Measurements from ENCODE around the gene CCNY.

Gene CCNY

DNA sequence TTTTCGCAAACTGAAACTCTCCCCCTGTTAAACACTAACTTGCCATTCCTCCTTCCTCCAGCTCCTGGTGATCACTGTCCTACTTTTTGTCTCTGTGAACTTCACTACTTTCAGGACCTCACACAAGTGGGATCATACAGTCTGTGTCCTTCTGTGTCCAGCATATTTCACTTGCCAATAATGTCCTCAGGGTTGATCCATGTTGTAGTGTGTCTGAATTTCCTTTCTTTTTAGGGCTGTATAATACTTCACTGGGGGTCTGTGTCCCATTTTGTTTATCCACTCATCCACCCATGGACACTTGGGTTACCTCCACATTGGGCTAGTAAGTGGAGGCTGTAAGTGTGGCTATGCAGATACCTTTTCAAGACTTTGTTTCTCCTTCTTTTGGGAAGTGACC lies 226.1 kb downstream of the CCNY start:
- no peak for DNase-seq (ENCODE audit: low read depth)

DNA sequence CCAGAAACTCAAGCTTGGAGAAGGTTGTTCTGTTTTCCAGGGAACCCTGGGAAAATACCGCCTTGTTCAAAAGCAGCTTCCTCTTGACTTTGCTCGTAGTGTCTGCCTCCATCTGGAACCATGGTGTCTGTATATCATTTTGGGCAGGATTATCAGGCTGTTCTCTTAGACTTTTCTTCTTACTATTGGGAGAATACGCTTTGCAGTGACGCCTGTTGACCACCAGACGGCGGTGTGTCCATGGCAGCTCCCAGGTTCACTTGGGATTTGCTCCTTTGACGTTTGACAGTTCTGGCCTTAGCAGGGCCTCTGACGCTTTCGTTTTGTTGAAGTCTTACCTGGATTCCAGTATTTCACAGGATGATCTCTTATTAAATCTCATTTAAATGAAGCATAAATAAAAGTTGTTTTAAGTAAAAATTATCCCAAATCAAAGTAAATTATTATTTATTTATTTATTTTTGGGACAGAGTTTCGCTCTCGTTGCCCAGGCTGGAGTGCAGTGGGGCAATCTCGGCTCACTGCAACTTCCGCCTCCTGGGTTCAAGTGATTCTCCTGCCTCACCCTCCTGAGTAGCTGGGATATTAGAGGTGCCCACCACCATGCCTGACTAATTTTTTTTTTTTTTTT lies 227.1 kb downstream of the CCNY start:
- DNase-seq (ENCODE audit: low read depth), result no peak

DNA sequence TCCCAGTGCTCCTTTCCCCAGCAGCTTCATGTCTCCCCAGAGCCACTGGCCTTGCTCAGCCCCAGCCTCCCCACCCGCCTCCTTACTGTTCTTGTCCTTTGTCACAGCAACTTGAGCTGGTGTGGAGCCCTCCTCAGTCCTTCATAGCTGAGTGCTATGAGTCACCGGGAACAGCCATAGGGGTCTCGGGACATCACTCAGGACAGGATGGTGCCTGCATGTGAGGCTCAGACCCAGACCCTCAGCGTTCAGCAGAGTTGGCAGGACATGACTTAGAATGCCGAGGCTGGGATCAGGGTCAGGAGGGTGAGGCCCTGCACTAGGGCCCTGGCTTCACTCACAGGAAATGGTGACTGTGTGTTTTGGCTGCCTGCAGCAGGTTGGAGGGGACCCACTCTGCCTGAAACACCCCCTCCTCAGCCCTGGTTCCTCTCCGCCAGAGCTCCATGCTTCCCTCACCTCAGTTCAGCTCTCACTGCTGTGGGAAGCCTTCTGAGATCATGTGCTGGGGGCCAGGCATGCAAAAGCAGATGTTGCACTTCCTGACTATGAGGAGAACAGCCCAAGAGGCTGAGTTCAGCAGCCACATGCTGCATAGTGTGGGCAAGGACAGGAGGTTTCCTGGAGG lies 228.1 kb downstream of the CCNY start:
- no peak for DNase-seq (ENCODE audit: low read depth)

DNA sequence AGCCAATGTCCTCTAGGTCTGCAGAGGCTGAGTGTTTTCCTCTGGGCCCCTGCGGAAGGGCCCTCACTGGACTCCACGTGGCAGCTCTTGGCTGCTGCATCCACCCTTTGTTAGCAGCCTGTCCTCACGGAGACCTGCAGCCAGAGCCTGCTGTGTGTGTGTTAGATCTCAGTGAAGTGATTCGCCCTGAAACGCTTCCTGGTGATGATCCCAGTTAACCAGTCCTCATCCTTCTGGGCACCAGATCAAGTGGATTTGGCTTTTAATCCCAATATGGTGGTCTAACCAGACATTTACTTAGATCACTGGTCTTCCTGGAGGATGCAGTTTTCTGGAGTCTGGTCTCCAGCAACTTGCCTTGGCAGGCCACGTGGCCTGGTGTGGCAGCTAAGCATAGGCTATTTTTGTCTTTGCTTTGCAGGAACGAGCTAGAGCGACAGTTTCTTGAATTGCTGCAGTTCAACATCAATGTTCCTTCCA lies 229.3 kb downstream of the CCNY start:
- DNase-seq (ENCODE audit: low read depth), result no peak

DNA sequence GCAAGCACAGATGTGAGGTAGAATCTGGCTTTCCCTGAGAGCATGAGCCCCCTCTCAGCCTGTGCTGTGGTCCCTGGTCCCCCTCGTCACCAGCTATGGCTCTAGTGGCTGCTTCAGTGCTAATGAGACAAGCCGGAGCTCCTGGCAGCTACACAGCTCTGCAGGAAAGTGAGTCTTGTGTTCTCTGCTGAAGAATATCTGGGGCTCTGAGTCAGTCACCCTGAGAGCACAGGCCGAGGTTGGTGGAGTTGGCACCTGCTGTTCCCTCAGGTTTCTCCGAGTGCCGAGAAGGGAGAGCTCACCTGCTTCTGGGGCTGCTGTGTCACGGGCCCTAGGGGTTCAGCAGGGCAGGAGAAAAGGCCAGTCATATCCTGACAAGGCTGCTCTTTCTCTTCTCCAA lies 231.6 kb downstream of the CCNY start:
- DNase-seq (ENCODE audit: low read depth), result no peak

DNA sequence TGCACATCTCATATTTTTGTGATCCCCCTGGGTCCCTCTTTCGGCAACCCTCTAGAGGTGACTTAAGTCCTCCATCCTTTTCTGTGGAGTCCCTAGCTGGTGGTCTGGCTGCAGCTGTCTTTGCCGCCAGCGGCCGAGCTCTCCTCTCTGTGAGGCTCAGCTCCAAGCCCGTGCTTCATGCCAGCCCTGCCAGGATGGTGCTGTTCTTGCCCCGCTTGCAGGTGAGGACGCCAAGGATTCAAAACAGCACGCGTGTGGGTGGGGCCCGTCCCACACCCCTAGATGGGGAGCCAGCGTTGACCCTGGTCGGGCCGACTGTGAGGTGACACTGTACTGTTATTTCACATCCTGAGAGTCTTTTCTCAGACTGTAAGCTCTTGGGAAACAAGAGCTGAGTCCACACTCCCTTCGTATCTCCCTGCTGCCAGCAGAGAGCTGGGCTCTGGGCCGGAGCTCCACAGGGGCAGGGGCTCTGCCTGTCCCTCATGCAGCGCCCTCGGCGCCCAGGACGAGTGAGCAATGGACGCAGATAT lies 232.2 kb downstream of the CCNY start:
- DNase-seq (ENCODE audit: low read depth), result no peak

DNA sequence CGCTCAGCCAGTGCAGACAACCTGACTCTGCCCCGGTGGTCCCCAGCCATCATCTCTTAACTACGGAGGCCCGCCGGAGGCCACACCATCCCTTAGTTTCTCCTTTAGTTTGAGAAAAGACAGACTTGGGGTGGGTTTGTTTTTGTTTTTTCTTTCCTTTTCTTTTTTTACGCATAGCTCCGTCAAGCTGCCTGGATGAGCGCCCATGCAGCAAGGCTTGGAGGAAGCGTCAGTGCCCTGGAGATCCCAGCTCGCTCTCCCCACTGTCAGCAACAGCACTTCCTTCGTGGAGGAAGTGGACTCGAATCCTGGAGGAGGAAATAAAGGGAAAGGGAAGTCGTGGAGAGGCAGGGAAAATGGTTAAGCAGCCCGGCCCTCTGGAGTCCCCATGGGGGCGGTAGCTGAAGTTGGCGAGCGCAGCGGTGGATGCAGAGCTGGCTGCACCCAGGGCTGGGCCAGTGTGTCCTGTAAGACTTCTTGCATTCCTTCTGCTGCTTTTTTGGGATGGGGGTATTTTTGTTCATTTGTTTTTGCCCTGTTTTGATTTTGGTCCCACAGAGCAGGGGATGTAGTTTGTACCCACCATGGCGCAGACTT lies 232.9 kb downstream of the CCNY start:
- DNase-seq (ENCODE audit: low read depth), result no peak

DNA sequence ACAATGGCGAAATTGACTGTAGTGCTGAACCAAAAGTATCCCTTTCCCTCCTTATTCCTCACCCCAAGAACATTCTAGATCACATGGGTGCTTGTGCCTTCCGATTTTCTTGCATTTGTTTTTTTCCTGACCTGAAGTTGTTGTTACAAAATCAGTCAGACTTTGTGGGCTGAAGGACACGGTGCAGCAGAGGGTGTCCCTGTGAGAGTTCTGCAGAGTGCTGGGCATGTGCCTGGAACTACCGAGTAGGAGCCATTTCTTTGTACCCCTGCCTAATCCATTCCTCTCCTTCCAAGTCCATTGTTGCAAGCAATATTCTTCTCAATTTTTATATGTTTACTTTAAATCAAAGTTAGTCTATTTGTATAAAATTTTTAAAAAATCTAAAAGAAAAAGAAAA lies 233.5 kb downstream of the CCNY start:
- no peak for DNase-seq (ENCODE audit: low read depth)

DNA sequence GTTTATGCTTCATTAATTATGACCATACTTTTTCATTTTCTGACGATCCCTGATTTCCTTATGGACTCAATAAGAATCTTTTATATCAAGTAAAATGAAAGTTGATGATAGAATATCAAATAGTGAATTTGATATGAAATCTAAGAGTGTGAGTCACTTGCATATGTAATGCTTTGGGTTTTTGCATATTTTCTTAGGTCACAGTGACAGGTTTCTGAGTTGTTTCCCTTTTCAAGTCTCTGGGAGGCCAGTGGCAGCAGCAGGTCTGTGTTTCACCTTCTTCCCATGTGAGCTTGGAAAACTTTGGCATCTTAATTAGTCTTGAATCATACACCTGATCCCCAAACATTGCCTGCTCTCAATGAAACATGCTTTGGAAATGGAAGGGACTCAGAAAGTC lies 234.1 kb downstream of the CCNY start:
- no peak for DNase-seq (ENCODE audit: low read depth)

DNA sequence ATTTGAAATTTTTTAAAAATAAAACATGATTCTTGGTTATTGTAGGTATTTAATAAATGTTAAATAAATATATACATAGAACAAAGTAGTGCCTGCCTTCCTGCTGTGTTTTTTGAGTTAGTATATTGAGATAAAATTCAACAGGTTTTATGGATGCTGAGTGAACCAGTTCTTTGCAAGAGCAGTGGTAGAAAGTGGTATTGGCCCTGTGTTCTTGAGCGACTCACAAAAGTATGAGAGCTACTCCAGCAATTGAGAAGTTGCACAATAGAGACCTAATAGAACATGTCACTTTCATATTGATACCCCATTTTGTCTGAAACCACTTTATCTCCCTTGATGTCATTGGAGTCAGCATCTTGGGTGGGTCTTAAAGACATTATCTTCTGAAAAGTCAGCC lies 236.3 kb downstream of the CCNY start:
- no peak for DNase-seq (ENCODE audit: low read depth)

DNA sequence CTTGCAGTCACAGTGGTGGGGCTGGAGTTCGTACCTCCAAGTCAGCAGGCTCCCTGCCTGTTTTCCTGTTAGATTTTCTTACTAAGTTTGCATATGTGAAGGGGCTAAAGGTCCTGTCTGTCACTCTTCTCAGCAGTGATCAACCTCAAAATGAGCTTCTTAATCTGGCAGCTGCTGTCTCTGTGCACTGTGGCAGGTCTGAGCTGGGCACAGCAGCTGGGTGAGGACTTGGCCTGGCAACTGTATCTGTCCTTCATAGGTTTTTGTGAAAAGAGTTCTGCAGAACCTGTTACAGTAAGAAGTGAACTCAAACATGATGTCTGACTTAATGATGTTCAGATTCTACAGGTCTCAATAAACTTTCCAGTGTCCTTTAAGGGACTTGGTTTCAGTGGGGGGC lies 237.5 kb downstream of the CCNY start:
- no peak for DNase-seq (ENCODE audit: low read depth)

DNA sequence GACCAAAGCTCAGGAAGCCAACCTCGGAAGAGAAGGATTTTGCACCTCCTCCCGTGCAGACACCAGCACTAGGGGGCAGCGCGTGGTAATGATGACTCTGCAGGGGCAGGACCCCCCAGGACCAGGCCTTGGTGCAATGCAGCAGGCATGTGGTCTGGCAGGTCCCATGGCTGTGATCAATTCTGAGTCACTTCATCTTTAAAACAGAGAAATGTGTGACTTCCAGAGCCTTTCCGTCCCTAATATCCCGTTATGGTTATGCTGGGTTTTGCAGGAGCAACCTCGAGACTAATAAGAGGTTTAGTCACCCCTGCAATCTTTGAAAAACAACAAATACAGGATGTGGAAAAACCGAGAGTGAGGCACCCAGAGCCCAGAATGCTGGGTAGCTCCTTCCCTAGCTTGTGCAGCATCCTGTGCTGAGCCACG lies 238.6 kb downstream of the CCNY start:
- DNase-seq (ENCODE audit: low read depth), result no peak

DNA sequence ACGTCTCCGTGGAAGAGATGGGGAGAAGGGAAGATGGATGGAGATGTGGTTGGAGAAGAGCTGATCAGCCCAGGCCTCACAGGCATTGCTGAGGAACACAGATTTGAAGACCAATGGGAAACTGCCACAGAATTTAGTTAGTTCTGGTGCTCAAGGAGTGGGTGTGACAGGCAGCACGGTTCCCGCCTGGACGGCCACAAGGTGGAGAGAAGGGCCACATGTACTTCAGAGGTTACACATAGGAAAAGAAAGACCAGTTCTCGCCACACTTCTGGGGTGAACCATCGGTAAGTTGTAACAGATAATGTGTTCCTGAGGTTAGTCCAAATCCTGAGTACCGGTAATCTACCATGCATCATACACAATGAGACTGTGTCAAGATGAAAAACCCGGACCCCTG lies 239.3 kb downstream of the CCNY start:
- no peak for DNase-seq (ENCODE audit: low read depth)

DNA sequence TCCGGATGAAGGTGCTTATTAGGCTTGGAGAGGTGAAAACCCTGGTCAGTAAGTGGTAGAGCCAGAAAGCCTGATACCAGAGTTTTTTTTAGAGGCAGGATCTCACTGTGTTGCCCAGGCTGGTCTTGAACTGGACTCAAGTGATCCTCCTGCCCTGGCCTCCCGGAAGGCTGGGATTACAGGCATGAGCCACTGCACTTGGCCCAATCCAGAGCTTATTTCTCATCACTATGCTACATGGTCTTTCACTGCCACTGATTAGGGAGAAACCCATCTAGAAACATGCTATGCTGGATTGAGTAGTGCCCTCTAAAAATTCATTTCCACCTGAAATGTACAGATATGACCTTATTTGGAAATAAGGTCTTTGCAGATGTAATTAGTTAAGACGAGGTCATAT lies 240.4 kb downstream of the CCNY start:
- no peak for DNase-seq (ENCODE audit: low read depth)

DNA sequence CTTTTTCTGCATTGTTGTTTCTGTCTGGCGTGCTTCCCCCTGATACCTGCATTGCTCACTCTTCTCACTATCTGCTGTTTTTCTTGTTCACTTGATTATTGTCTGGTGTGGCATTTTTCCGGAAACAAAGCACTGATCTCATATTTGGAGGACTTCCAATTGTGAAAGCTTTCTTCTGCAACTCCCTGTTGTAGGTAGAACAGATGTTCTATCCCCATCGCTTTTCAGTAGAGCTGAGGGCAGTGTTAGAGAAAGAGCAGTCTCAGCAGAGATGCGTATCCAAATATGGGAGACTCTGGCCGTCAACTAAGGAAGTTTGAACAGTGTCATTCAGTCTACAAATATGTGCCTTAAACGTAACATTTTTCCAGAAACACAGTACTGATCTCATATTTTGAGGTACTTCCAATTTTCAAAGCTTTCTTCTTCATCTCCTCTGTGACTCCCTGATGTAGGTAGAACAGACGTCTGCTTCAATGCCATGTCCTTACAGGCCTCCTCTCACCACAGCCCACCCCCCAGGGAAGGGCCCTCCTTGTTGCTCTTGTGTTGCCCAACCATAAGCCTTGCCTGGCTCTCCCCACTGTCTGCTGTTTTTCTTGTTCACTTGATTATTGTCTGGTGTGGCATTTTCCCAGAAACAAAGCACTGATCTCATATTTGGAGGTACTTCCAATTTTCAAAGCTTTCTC lies 241.8 kb downstream of the CCNY start:
- DNase-seq (ENCODE audit: low read depth), result no peak

DNA sequence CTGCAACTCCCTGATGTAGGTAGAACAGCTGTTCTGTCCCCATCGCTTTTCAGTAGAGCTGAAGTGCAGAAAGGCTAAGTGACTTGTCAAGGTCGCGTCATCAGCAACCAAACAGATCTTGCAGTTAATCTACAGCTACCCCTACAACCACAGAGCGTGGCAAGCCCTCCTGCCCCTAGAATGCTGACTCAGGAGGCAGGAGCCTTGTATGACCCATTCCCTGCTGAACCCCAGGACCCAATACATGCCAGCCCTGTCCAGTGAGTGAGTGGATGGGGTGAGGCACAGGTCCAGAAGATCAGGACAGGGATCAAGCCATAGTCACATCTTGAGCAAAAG lies 242.3 kb downstream of the CCNY start:
- no peak for DNase-seq (ENCODE audit: low read depth)

DNA sequence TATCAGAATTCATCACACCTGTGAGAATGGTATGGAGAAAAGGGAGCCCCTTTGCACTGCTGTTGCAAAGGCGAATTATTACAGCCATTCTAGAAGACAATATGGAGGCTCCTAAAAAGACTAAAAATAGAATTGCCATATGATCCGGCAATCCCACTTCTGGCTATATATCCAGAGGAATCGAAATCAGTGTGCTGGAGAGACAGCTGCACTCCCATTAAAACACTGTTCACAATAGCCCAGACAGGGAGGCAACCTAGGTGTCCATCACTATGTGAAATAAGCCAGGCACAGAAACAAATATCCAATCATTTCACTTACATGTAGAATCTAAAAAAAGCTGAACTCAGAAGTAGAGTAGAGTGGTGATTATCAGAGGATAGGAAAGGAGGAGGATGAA lies 242.8 kb downstream of the CCNY start:
- DNase-seq (ENCODE audit: low read depth), result no peak

DNA sequence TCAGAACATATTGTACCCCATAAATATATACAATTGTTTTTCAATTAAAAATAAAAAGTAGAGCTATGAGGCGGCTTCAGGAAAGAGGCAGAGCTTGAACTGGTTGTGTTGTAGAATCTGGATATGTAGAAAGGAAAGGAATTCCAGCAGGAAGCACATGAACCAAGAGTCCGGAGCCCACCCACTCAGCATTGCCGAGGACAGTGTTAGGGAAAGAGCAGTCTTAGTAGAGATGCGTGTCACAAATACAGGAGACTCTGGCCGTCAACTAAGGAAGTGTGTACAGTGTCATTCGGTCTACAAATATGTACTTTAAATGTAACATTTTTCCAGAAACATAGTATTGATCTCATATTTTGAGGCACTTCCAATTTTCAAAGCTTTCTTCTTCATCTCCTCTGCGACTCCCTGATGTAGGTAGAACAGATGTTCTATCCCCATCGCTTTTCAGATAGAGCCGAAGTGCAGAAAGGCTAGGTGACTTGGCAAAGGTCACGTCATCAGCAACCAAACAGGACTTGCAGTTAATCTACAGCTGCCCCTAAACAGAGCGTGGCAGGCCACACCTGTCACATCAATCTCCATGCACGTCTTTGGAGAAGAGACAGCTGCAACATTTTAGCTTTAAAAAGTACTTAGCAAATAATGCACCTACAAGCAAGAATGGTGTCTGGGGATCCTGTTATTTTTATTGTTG lies 243.6 kb downstream of the CCNY start:
- no peak for DNase-seq (ENCODE audit: low read depth)

DNA sequence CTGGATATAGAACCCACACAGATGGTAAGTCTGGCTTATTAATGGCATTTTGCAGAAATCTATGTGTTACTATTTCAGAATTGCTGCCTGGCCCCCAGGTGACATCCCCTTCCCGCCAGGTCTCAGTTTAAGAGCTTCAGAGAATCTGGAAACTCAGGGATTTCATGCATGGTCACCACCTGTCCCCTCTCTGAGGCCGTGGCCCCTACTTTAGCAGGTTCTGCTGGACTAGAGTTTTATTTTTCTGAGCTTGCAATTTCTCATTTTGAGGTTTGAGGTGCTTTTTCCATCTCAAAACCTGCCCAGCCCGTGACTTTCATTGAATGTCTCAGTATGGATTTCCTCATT lies 244.1 kb downstream of the CCNY start:
- no peak for DNase-seq (ENCODE audit: low read depth)

DNA sequence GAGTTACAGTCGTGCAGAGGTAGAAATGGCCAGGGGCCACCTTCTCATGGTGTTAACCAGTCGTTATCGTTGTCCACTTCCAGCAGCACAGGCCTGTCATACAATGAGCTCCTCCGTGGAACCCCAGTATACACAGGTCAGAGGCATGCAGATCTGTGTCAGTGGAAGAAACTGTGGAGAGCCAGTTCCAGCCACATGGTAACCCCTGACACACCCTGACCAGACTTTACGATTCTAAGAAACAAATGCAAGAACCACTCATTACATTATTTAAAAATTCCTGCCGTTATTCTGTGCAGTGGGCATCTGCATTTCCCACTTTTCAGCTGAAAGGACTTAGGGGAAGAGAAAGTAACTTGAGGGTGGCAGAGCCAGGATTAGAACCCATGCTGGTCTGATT lies 245.3 kb downstream of the CCNY start:
- no peak for DNase-seq (ENCODE audit: low read depth)

DNA sequence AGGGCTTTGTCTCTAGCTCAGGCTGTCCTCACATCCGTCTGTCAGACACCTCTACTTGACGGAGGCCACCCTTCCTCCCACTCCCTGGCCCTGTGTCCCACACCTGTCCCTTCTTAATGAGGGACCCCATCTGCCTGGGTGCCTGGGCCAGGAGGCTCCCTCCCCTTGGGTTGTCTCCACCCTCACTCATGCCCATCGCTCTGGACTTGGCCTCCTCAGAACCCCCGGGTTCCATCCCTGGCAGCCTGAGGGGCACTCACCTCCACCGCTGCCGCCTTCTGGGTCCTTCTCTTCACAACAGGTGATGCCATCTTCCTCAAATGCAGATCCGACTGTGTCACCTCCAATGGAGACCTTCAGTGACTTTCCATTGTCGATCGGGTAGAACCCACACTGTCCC lies 248.6 kb downstream of the CCNY start:
- DNase-seq (ENCODE audit: low read depth), result no peak

DNA sequence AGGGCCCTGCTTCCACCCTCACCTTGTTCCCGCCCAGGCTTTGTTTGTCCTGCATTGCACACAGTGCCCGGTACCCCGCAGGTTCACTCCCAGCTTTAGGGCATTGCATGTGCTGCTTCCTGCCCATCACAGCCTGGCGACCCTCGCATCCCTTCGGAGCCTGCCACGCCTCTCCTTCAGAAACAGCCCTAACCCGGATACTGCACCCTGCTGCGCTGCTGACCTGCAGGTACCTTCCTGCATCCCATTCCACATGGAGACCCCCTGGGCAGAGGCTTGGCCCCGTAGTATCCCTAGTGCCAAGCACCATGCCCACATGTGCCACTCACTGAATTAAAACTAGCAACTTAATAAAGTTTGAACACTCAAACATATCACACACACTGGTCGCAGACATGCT lies 249.0 kb downstream of the CCNY start:
- no peak for DNase-seq (ENCODE audit: low read depth)

Measured in stimulated activated CD8-positive, alpha-beta memory T cell treated with anti-CD3 and anti-CD28 coated beads, Interleukin-15, amount 100 ng/mL, for 1 hour (primary cell).